ENCODE data around the gene LRPAP1. TPM values are rescaled to one million over a fixed set of nuclear protein-coding genes. Genes with fewer than 3 reads are reported as not detected.
A peak's percentile ranks its signal among the peaks of the same experiment; 100 is the strongest.

Gene LRPAP1
- total RNA-seq, 1 donor from 2014 or later: 53.7 TPM

GRCh38 chr4:3495204-3495975, 36.8 kb downstream of the LRPAP1 start:
- Histone ChIP-seq H3K4me3 (ENCODE audit: low read depth, low read length) (no peak overlapping the region), H3K27me3 (ENCODE audit: control insufficient read depth, insufficient read depth, low read length) (no peaks in the 10 kb centered on the region), H3K36me3 (ENCODE audit: control insufficient read depth, insufficient read depth, low read length) (peaks cover 4% of the 10 kb centered on the region)
- no peak for FAIRE-seq
- TF ChIP-seq, protein P1, sequence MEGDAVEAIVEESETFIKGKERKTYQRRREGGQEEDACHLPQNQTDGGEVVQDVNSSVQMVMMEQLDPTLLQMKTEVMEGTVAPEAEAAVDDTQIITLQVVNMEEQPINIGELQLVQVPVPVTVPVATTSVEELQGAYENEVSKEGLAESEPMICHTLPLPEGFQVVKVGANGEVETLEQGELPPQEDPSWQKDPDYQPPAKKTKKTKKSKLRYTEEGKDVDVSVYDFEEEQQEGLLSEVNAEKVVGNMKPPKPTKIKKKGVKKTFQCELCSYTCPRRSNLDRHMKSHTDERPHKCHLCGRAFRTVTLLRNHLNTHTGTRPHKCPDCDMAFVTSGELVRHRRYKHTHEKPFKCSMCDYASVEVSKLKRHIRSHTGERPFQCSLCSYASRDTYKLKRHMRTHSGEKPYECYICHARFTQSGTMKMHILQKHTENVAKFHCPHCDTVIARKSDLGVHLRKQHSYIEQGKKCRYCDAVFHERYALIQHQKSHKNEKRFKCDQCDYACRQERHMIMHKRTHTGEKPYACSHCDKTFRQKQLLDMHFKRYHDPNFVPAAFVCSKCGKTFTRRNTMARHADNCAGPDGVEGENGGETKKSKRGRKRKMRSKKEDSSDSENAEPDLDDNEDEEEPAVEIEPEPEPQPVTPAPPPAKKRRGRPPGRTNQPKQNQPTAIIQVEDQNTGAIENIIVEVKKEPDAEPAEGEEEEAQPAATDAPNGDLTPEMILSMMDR (IDR thresholded peaks at IDR 0.05; ENCODE audit: insufficient read depth, low read length, severe bottlenecking): no peak
- no peak for DNase-seq (ENCODE audit: low read depth)

GRCh38 chr4:3494462-3494871, 37.8 kb downstream of the LRPAP1 start:
- DNase-seq (ENCODE audit: low read depth): no peak
- TF ChIP-seq, protein P1 (IDR thresholded peaks at IDR 0.05; ENCODE audit: insufficient read depth, low read length, severe bottlenecking): no peak
- no peak for FAIRE-seq
- H3K4me3 ChIP-seq (ENCODE audit: low read depth, low read length): no peak overlapping the region
- H3K27me3 ChIP-seq (ENCODE audit: control insufficient read depth, insufficient read depth, low read length): no peaks in the 10 kb centered on the region
- peaks cover 4% of the 10 kb centered on the region for H3K36me3 ChIP-seq (ENCODE audit: control insufficient read depth, insufficient read depth, low read length)

GRCh38 chr4:3493720-3494461, 38.3 kb downstream of the LRPAP1 start:
- TF ChIP-seq, protein P1 (IDR thresholded peaks at IDR 0.05; ENCODE audit: insufficient read depth, low read length, severe bottlenecking): no peak
- no peaks in the 10 kb centered on the region for H3K27me3 ChIP-seq (ENCODE audit: control insufficient read depth, insufficient read depth, low read length)
- H3K4me3 ChIP-seq (ENCODE audit: low read depth, low read length): no peak overlapping the region
- peaks cover 4% of the 10 kb centered on the region for H3K36me3 ChIP-seq (ENCODE audit: control insufficient read depth, insufficient read depth, low read length)
- FAIRE-seq (no peak), DNase-seq (ENCODE audit: low read depth) (no peak)

- TF ChIP-seq, protein P1 (IDR thresholded peaks at IDR 0.05; ENCODE audit: insufficient read depth, low read length, severe bottlenecking): no peak
- no peak for DNase-seq (ENCODE audit: low read depth)
- peaks cover 4% of the 10 kb centered on the region for H3K36me3 ChIP-seq (ENCODE audit: control insufficient read depth, insufficient read depth, low read length)
- no peaks in the 10 kb centered on the region for H3K27me3 ChIP-seq (ENCODE audit: control insufficient read depth, insufficient read depth, low read length)
- no peak for FAIRE-seq
- H3K4me3 ChIP-seq (ENCODE audit: low read depth, low read length): no peak overlapping the region
Measured at GRCh38 chr4:3492741-3493719, 39.2 kb downstream of the LRPAP1 start.

- no peak for FAIRE-seq
Measured at GRCh38 chr4:3491681-3492405, 40.4 kb downstream of the LRPAP1 start.

More at GRCh38 chr4:3491681-3492405, 40.4 kb downstream of the LRPAP1 start:
- H3K36me3 ChIP-seq (ENCODE audit: control insufficient read depth, insufficient read depth, low read length): peaks cover 4% of the 10 kb centered on the region
- DNase-seq (ENCODE audit: low read depth): peak; percentile 29
- H3K4me3 ChIP-seq (ENCODE audit: low read depth, low read length): no peak overlapping the region
- H3K27me3 ChIP-seq (ENCODE audit: control insufficient read depth, insufficient read depth, low read length): no peaks in the 10 kb centered on the region
- TF ChIP-seq, protein P1 (IDR thresholded peaks at IDR 0.05; ENCODE audit: insufficient read depth, low read length, severe bottlenecking): no peak

Measured in bronchial epithelial cell (primary cell).